ENCODE results near the gene ADAMTSL1. TPM values are rescaled to one million over a fixed set of nuclear protein-coding genes. Genes with fewer than 3 reads are reported as not detected.

The ADAMTSL1 gene
- total RNA-seq, 1 experiment from 2014 or later: 0.94 TPM

- TF ChIP-seq, protein P1, sequence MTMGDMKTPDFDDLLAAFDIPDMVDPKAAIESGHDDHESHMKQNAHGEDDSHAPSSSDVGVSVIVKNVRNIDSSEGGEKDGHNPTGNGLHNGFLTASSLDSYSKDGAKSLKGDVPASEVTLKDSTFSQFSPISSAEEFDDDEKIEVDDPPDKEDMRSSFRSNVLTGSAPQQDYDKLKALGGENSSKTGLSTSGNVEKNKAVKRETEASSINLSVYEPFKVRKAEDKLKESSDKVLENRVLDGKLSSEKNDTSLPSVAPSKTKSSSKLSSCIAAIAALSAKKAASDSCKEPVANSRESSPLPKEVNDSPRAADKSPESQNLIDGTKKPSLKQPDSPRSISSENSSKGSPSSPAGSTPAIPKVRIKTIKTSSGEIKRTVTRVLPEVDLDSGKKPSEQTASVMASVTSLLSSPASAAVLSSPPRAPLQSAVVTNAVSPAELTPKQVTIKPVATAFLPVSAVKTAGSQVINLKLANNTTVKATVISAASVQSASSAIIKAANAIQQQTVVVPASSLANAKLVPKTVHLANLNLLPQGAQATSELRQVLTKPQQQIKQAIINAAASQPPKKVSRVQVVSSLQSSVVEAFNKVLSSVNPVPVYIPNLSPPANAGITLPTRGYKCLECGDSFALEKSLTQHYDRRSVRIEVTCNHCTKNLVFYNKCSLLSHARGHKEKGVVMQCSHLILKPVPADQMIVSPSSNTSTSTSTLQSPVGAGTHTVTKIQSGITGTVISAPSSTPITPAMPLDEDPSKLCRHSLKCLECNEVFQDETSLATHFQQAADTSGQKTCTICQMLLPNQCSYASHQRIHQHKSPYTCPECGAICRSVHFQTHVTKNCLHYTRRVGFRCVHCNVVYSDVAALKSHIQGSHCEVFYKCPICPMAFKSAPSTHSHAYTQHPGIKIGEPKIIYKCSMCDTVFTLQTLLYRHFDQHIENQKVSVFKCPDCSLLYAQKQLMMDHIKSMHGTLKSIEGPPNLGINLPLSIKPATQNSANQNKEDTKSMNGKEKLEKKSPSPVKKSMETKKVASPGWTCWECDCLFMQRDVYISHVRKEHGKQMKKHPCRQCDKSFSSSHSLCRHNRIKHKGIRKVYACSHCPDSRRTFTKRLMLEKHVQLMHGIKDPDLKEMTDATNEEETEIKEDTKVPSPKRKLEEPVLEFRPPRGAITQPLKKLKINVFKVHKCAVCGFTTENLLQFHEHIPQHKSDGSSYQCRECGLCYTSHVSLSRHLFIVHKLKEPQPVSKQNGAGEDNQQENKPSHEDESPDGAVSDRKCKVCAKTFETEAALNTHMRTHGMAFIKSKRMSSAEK (CRISPR knock-in tag; IDR thresholded peaks at IDR 0.05; ENCODE audit: borderline replicate concordance): no peak
- TF ChIP-seq TCF7 (CRISPR knock-in tag; IDR thresholded peaks at IDR 0.05; ENCODE audit: low read depth): no peak
- TF ChIP-seq, protein P2, sequence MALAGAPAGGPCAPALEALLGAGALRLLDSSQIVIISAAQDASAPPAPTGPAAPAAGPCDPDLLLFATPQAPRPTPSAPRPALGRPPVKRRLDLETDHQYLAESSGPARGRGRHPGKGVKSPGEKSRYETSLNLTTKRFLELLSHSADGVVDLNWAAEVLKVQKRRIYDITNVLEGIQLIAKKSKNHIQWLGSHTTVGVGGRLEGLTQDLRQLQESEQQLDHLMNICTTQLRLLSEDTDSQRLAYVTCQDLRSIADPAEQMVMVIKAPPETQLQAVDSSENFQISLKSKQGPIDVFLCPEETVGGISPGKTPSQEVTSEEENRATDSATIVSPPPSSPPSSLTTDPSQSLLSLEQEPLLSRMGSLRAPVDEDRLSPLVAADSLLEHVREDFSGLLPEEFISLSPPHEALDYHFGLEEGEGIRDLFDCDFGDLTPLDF (CRISPR knock-in tag; IDR thresholded peaks at IDR 0.05): no peak
These were observed 144.9 kb downstream of the ADAMTSL1 start (continued) for GRCh38 chr9:18618862-18619261.

DNA sequence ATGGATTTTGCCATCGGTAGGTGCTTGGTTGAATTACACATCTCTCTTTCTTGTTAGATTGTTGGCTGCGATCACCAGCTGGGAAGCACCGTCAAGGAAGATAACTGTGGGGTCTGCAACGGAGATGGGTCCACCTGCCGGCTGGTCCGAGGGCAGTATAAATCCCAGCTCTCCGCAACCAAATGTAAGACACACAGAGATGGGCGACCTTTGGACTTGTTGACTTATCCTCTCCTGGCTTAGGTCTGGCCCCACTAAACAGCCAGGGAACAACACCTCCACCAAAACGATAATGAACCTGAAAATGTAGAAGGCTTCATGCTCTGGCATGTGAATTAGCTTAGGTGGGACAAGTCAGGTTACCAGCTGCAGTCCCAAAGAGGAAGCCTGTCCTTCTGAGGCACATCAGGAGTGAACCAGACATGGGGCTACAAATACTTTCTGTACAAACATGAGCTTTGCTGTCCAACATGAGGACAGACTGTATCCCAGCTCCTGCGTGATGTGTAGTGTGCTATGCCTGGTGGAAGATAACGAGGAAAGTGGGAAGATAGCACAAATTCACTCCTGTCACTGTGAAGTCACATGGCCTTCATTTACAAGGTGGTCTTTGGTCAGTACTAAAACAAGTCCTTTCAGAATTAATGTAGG, 148.4 kb downstream of the ADAMTSL1 start:
- H3K36me3 Mint-ChIP-seq: no peaks in the 10 kb centered on the region
- ChIA-PET CTCF (no interaction called here), POLR2A (no interaction called here)
- no peaks in the 10 kb centered on the region for H3K9me3 Mint-ChIP-seq
- no peaks in the 10 kb centered on the region for H3K4me1 Mint-ChIP-seq
- no peak overlapping the region for H3K4me3 Mint-ChIP-seq
- no peak overlapping the region for H3K27ac Mint-ChIP-seq
- H3K27me3 Mint-ChIP-seq (ENCODE audit: low read depth): no peaks in the 10 kb centered on the region
- ATAC-seq: no peak
- DNase-seq (ENCODE audit: low spot score): no peak
- 0 out of 2 replicates have a peak, but pooled peaks have one; percentile 17 for TF ChIP-seq GABPB1 (CRISPR knock-in tag; IDR thresholded peaks at IDR 0.05)
- TF ChIP-seq SMAD3 (CRISPR knock-in tag; IDR thresholded peaks at IDR 0.05; ENCODE audit: borderline replicate concordance): no peak

DNA sequence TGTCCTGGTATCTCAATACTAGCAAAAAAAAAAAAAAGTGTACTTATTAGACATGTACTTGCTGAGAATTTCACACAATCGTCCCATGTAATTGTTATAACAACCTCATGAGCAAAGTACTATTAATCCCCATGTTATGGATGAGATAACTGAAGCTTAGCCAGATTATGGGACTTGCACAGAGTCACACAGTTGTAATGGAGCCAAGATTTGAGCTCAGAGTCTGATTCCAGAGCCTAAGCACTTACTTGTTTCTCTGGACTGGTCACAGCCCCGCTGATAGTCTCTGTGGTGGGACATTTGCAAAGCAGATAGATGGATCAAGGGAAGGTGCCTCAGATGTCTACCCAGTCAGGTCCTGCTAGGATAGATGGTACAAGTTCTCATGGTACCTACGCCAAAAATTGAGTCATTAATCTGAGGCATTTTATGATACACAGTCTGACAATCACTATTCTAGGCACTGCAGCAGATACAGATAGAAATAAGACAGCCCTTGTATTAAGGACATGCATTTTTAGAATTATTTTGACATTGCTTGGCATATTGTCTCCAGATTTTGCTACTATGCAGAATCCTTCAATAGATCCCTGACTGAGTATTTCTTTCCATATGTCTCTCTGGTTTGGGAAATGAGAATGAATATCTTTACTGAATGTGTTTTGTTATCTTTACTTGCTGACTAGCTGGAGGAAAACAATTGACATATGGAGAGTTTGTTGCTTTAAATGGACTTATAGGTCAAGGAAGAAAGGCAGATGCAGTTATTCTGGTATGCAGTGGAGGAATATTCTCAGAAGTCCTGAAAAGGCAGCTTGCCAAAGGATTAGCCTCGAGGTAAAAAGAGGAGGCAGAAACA, 149.5 kb downstream of the ADAMTSL1 start:
- DNase-seq (ENCODE audit: low spot score) (no peak), ATAC-seq (no peak)
- no peak overlapping the region for H3K4me3 Mint-ChIP-seq
- no peaks in the 10 kb centered on the region for H3K9me3 Mint-ChIP-seq
- H3K4me1 Mint-ChIP-seq: no peaks in the 10 kb centered on the region
- TF ChIP-seq MYBL2 (CRISPR knock-in tag; IDR thresholded peaks at IDR 0.05) (no peak), RORB (CRISPR knock-in tag; IDR thresholded peaks at IDR 0.05) (no peak), MXD4 (CRISPR knock-in tag; IDR thresholded peaks at IDR 0.05; ENCODE audit: borderline replicate concordance) (no peak), NR3C1 (CRISPR knock-in tag; conservative IDR thresholded peaks at IDR 0.05; ENCODE audit: low read depth) (no peak), FOXK1 (CRISPR knock-in tag; IDR thresholded peaks at IDR 0.05) (no peak), ZNF121 (CRISPR knock-in tag; IDR thresholded peaks at IDR 0.05) (no peak), ZNF232 (CRISPR knock-in tag; IDR thresholded peaks at IDR 0.05) (no peak), HMGXB4 (CRISPR knock-in tag; IDR thresholded peaks at IDR 0.05) (no peak), TEAD1 (CRISPR knock-in tag; IDR thresholded peaks at IDR 0.05) (no peak), ATF2 (CRISPR knock-in tag; IDR thresholded peaks at IDR 0.05; ENCODE audit: borderline replicate concordance, low read depth) (no peak), NFE2L1 (CRISPR knock-in tag; IDR thresholded peaks at IDR 0.05) (no peak), ZNF263 (CRISPR knock-in tag; IDR thresholded peaks at IDR 0.05; ENCODE audit: low read depth) (no peak), JUN (CRISPR knock-in tag; IDR thresholded peaks at IDR 0.05) (no peak), NR2C2 (CRISPR knock-in tag; IDR thresholded peaks at IDR 0.05) (no peak), MLX (CRISPR knock-in tag; IDR thresholded peaks at IDR 0.05) (no peak)
- TF ChIP-seq, protein P3, sequence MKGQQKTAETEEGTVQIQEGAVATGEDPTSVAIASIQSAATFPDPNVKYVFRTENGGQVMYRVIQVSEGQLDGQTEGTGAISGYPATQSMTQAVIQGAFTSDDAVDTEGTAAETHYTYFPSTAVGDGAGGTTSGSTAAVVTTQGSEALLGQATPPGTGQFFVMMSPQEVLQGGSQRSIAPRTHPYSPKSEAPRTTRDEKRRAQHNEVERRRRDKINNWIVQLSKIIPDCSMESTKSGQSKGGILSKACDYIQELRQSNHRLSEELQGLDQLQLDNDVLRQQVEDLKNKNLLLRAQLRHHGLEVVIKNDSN (CRISPR knock-in tag; IDR thresholded peaks at IDR 0.05): no peak
- ChIA-PET CTCF (no interaction called here), POLR2A (no interaction called here)
- no peaks in the 10 kb centered on the region for H3K36me3 Mint-ChIP-seq
- H3K27ac Mint-ChIP-seq: no peak overlapping the region
- no peaks in the 10 kb centered on the region for H3K27me3 Mint-ChIP-seq (ENCODE audit: low read depth)
